Measurements from ENCODE around the gene PSD2. TPM values are rescaled to one million over a fixed set of nuclear protein-coding genes. Genes with fewer than 3 reads are reported as not detected.

The PSD2 gene
- total and polyA plus RNA-seq, 2 experiments from 2014 or later = 0.08 to 0.10 TPM

GRCh38 chr5:139776861-139777260 is 18.7 kb upstream of the PSD2 start:
- Histone ChIP-seq H3K4me1 (ENCODE audit: insufficient read depth) (0 out of 2 replicates have a peak, but pooled peaks cover 4% of the 10 kb centered on the region), H4K20me1 (replicated peaks; ENCODE audit: insufficient read depth) (no peaks in the 10 kb centered on the region), H3K4me2 (no peak overlapping the region), H3K27ac (ENCODE audit: low read depth) (no peak overlapping the region), H3K79me2 (replicated peaks; ENCODE audit: insufficient read depth) (no peaks in the 10 kb centered on the region), H3K27me3 (ENCODE audit: insufficient read depth) (peaks cover 4% of the 10 kb centered on the region; the same call in 1 of the 2 replicates), H2AFZ (no peak overlapping the region), H3K36me3 (ENCODE audit: insufficient read depth) (no peaks in the 10 kb centered on the region), H3K9me2 (ENCODE audit: insufficient read depth) (no peaks in the 10 kb centered on the region), H3F3A (replicated peaks; ENCODE audit: low read depth) (no peaks in the 10 kb centered on the region), H3K4me3 (no peak overlapping the region)
- no peak overlapping the region for H3K4me3 Mint-ChIP-seq
- no peak for DNase-seq (ENCODE audit: low spot score)
- no peaks in the 10 kb centered on the region; the same call in 2 of the 3 replicates for H3K36me3 Mint-ChIP-seq (ENCODE audit: low read depth)
- no peak overlapping the region for H3K27ac Mint-ChIP-seq
- no peaks in the 10 kb centered on the region for H3K9me3 Mint-ChIP-seq
- peaks cover 22% of the 10 kb centered on the region for H3K27me3 Mint-ChIP-seq (ENCODE audit: insufficient read depth, low read depth, poor library complexity)
- H3K4me1 Mint-ChIP-seq = peaks cover 5% of the 10 kb centered on the region
- no peak for ATAC-seq
- no peak for TF ChIP-seq CTCF (conservative IDR thresholded peaks at IDR 0.05; ENCODE audit: low read depth in 2 of 2)
- TF ChIP-seq CREB1 (CRISPR knock-in tag; IDR thresholded peaks at IDR 0.05; ENCODE audit: low read depth) = no peak
- TF ChIP-seq NANOG (IDR thresholded peaks at IDR 0.05; ENCODE audit: borderline replicate concordance) = no peak
- no peak for TF ChIP-seq STAT1 (IDR thresholded peaks at IDR 0.05; ENCODE audit: unreplicated experiment)
- no peak for TF ChIP-seq ZNF331 (CRISPR knock-in tag; IDR thresholded peaks at IDR 0.05; ENCODE audit: low read depth)

GRCh38 chr5:139783436-139783965 is 12.1 kb upstream of the PSD2 start:
- no peak overlapping the region for H3K4me3 ChIP-seq
- H3F3A ChIP-seq (replicated peaks; ENCODE audit: low read depth) = no peaks in the 10 kb centered on the region
- no peak overlapping the region for H3K4me2 ChIP-seq
- no peaks in the 10 kb centered on the region for H3K9me2 ChIP-seq (ENCODE audit: insufficient read depth)
- DNase-seq (ENCODE audit: low spot score) (no peak), ATAC-seq (no peak)
- H3K79me2 ChIP-seq (replicated peaks; ENCODE audit: insufficient read depth) = no peaks in the 10 kb centered on the region
- no peaks in the 10 kb centered on the region for H3K4me1 ChIP-seq (ENCODE audit: insufficient read depth)
- H3K4me3 Mint-ChIP-seq = no peak overlapping the region
- H3K36me3 Mint-ChIP-seq (ENCODE audit: low read depth) = no peaks in the 10 kb centered on the region
- no peaks in the 10 kb centered on the region for H3K36me3 ChIP-seq (ENCODE audit: insufficient read depth)
- H3K4me1 Mint-ChIP-seq = no peaks in the 10 kb centered on the region; the same call in 2 of the 3 replicates
- no peaks in the 10 kb centered on the region for H4K20me1 ChIP-seq (replicated peaks; ENCODE audit: insufficient read depth)
- peaks cover 22% of the 10 kb centered on the region for H3K27me3 Mint-ChIP-seq (ENCODE audit: insufficient read depth, low read depth, poor library complexity)
- no peak overlapping the region; the same call in 1 of the 2 replicates for H2AFZ ChIP-seq
- no peak overlapping the region for H3K27ac ChIP-seq (ENCODE audit: low read depth)
- H3K9me3 Mint-ChIP-seq = no peaks in the 10 kb centered on the region
- no peak overlapping the region for H3K27ac Mint-ChIP-seq
- H3K27me3 ChIP-seq (ENCODE audit: insufficient read depth) = peaks cover 15% of the 10 kb centered on the region
- TF ChIP-seq ZNF462 (CRISPR knock-in tag; IDR thresholded peaks at IDR 0.05) (no peak), EZH2phosphoT487 (IDR thresholded peaks at IDR 0.05; ENCODE audit: unreplicated experiment) (no peak), ZNF331 (CRISPR knock-in tag; IDR thresholded peaks at IDR 0.05; ENCODE audit: low read depth) (no peak), JUNB (IDR thresholded peaks at IDR 0.05; ENCODE audit: unreplicated experiment) (no peak), CREB1 (CRISPR knock-in tag; IDR thresholded peaks at IDR 0.05; ENCODE audit: low read depth) (no peak), CTCF (conservative IDR thresholded peaks at IDR 0.05; ENCODE audit: low read depth in 2 of 2) (no peak), ZNF114 (CRISPR knock-in tag; IDR thresholded peaks at IDR 0.05) (no peak), STAT1 (IDR thresholded peaks at IDR 0.05; ENCODE audit: unreplicated experiment) (no peak)
